Measurements from ENCODE around the gene CARD10. TPM values are rescaled to one million over a fixed set of nuclear protein-coding genes. Genes with fewer than 3 reads are reported as not detected.

Gene CARD10
- total and polyA plus RNA-seq, 4 donors = 6.8 to 16.3 (median 10.2) TPM

DNA sequence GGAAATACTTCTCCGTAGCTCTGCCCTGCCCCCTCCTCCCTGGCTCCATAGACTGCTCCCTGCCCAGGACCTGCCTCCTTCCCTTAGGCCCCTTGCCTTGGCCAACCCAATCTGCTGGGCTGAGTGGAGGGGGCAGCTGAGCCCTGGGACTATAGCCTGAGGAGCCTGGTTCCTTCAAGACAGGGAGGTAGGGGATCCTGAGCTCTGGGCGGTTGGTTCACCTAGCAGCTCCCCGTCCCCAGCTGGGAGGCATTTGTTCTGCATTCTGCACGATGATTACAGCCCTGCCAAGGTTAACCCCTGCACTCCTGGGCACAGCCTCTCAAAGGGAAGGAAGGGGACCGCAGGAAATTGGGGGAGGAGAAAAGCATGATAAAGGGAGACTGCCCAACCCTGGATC lies 37.5 kb upstream of the CARD10 start:
- Histone ChIP-seq H3K4me1 (ENCODE audit: control insufficient read depth in 5 of 5, insufficient read depth in 5 of 5, low read length in 5 of 5) (peaks cover 0 to 32% (median 13%) of the 10 kb centered on the region in 5 donors), H3K36me3 (ENCODE audit: control insufficient read depth in 4 of 4, insufficient read depth in 4 of 4, low read length in 4 of 4) (no peaks in the 10 kb centered on the region), H3K9me3 (ENCODE audit: control insufficient read depth in 4 of 4, insufficient read depth in 3 of 4, low read length in 3 of 4) (no peaks in the 10 kb centered on the region), H3K9ac (ENCODE audit: insufficient read depth in 1 of 2, low read length in 2 of 2) (no peak overlapping the region), H3K27me3 (ENCODE audit: control insufficient read depth in 3 of 3, insufficient read depth in 3 of 3, low read length in 2 of 3) (no peaks in the 10 kb centered on the region), H3K4me3 (no peak overlapping the region), H3K27ac (ENCODE audit: low read depth in 1 of 2, low read length in 1 of 2) (peak overlapping the region in 1 of 2 donors; percentile 12)
- 9 to 12% methylated on average over 5 of the region's 5 CpGs for WGBS, 2 donors
- no peak for ATAC-seq (ENCODE audit: insufficient read depth, low FRiP score)
- DNase-seq = no peak
- TF ChIP-seq, protein P1, sequence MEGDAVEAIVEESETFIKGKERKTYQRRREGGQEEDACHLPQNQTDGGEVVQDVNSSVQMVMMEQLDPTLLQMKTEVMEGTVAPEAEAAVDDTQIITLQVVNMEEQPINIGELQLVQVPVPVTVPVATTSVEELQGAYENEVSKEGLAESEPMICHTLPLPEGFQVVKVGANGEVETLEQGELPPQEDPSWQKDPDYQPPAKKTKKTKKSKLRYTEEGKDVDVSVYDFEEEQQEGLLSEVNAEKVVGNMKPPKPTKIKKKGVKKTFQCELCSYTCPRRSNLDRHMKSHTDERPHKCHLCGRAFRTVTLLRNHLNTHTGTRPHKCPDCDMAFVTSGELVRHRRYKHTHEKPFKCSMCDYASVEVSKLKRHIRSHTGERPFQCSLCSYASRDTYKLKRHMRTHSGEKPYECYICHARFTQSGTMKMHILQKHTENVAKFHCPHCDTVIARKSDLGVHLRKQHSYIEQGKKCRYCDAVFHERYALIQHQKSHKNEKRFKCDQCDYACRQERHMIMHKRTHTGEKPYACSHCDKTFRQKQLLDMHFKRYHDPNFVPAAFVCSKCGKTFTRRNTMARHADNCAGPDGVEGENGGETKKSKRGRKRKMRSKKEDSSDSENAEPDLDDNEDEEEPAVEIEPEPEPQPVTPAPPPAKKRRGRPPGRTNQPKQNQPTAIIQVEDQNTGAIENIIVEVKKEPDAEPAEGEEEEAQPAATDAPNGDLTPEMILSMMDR (IDR thresholded peaks at IDR 0.05; ENCODE audit: control extremely low read depth, extremely low read depth) = no peak

GRCh38 chr22:37555029-37555428 lies 35.8 kb upstream of the CARD10 start:
- Histone ChIP-seq H3K27ac (ENCODE audit: low read depth in 1 of 2, low read length in 1 of 2) (no peak overlapping the region), H3K9me3 (ENCODE audit: control insufficient read depth in 4 of 4, insufficient read depth in 3 of 4, low read length in 3 of 4) (no peaks in the 10 kb centered on the region), H3K27me3 (ENCODE audit: control insufficient read depth in 3 of 3, insufficient read depth in 3 of 3, low read length in 2 of 3) (no peaks in the 10 kb centered on the region), H3K9ac (ENCODE audit: insufficient read depth in 1 of 2, low read length in 2 of 2) (no peak overlapping the region), H3K36me3 (ENCODE audit: control insufficient read depth in 4 of 4, insufficient read depth in 4 of 4, low read length in 4 of 4) (no peaks in the 10 kb centered on the region), H3K4me3 (no peak overlapping the region), H3K4me1 (ENCODE audit: control insufficient read depth in 5 of 5, insufficient read depth in 5 of 5, low read length in 5 of 5) (peaks cover 0 to 42% (median 26%) of the 10 kb centered on the region in 5 donors)
- TF ChIP-seq, protein P1 (IDR thresholded peaks at IDR 0.05; ENCODE audit: control extremely low read depth, extremely low read depth) = no peak
- DNase-seq (no peak), ATAC-seq (ENCODE audit: insufficient read depth, low FRiP score) (no peak)

DNA sequence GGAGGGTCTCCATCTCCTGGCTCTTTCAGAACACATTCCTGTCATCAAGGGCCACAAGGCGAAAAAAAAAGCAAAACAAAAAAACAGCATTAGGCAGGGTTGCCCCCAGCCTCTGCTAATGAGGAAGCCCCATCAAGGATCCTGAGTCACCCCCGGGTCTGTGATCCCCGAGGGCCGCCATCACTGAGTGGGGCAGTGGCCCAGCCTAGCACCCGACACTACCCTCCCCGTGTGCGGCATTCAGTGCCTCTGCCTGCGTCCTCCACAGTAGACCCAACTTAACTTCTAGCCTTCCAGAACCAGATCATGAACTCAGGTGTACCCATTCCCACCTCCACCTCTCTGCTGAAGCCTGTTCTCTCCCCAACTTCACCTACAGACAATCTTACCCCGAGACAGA lies 34.5 kb upstream of the CARD10 start:
- Histone ChIP-seq H3K4me1 (ENCODE audit: control insufficient read depth in 5 of 5, insufficient read depth in 5 of 5, low read length in 5 of 5) (peaks cover 0 to 43% (median 31%) of the 10 kb centered on the region in 5 donors), H3K27me3 (ENCODE audit: control insufficient read depth in 3 of 3, insufficient read depth in 3 of 3, low read length in 2 of 3) (no peaks in the 10 kb centered on the region), H3K9ac (ENCODE audit: insufficient read depth in 1 of 2, low read length in 2 of 2) (no peak overlapping the region), H3K9me3 (ENCODE audit: control insufficient read depth in 4 of 4, insufficient read depth in 3 of 4, low read length in 3 of 4) (no peaks in the 10 kb centered on the region), H3K4me3 (no peak overlapping the region), H3K36me3 (ENCODE audit: control insufficient read depth in 4 of 4, insufficient read depth in 4 of 4, low read length in 4 of 4) (no peaks in the 10 kb centered on the region), H3K27ac (ENCODE audit: low read depth in 1 of 2, low read length in 1 of 2) (peak overlapping the region in 1 of 2 donors; percentile 6)
- TF ChIP-seq, protein P1 (IDR thresholded peaks at IDR 0.05; ENCODE audit: control extremely low read depth, extremely low read depth) = no peak
- ATAC-seq (ENCODE audit: insufficient read depth, low FRiP score) (no peak), DNase-seq (no peak)
- 92 to 93% methylated on average over 9 of the region's 9 CpGs for WGBS, 2 donors

GRCh38 chr22:37552524-37553163 lies 33.4 kb upstream of the CARD10 start:
- Histone ChIP-seq H3K27ac (ENCODE audit: low read depth in 1 of 2, low read length in 1 of 2) (peak overlapping the region; percentile 34 to 76), H3K27me3 (ENCODE audit: control insufficient read depth in 3 of 3, insufficient read depth in 3 of 3, low read length in 2 of 3) (no peaks in the 10 kb centered on the region), H3K36me3 (ENCODE audit: control insufficient read depth in 4 of 4, insufficient read depth in 4 of 4, low read length in 4 of 4) (no peaks in the 10 kb centered on the region), H3K9ac (ENCODE audit: insufficient read depth in 1 of 2, low read length in 2 of 2) (peak overlapping the region in 1 of 2 donors; percentile 63), H3K4me3 (no peak overlapping the region), H3K4me1 (ENCODE audit: control insufficient read depth in 5 of 5, insufficient read depth in 5 of 5, low read length in 5 of 5) (peaks cover 0 to 43% (median 31%) of the 10 kb centered on the region in 5 donors), H3K9me3 (ENCODE audit: control insufficient read depth in 4 of 4, insufficient read depth in 3 of 4, low read length in 3 of 4) (no peaks in the 10 kb centered on the region)
- ATAC-seq (ENCODE audit: insufficient read depth, low FRiP score) (no peak), DNase-seq (peak; percentile 92 to 97 (median 94))
- TF ChIP-seq, protein P1 (IDR thresholded peaks at IDR 0.05; ENCODE audit: control extremely low read depth, extremely low read depth) = no peak
- WGBS, 2 donors = 43 to 67% methylated on average over 16 of the region's 16 CpGs

Data from lung (tissue), 12 donors.